Mesendoderm (in vitro differentiated cells): ENCODE measurements around the gene SMIM29.
"Not testable (repeated sequence)": the region's sequence is repeated elsewhere in the genome, so short reads cannot be mapped to it uniquely, and the experiment has no call there.

Experiments used
- DNase-seq: peaks from one replicate; pipeline ENCODE4 v3.0.0; 2013
- H2AK5ac ChIP-seq: 2 replicates; pipeline ENCODE4 v1.6.1; 2013; ENCODE audit warnings: low read length, inconsistent platforms
- H2BK120ac ChIP-seq: 2 replicates; pipeline ENCODE4 v1.6.1; 2013; ENCODE audit warnings: low read depth, mild to moderate bottlenecking, low read length, moderate library complexity, mixed read lengths
- H2BK15ac ChIP-seq: replicated peaks from 2 replicates; pipeline ENCODE4 v1.6.1; 2013; ENCODE audit warnings: low read depth, mild to moderate bottlenecking, moderate library complexity
- H2BK5ac ChIP-seq: 2 replicates; pipeline ENCODE4 v1.6.1; 2013; ENCODE audit warnings: low read length, inconsistent platforms
- H3K18ac ChIP-seq: 2 replicates; pipeline ENCODE4 v1.6.1; 2013; ENCODE audit warnings: mild to moderate bottlenecking, low read length, mixed read lengths
- H3K23ac ChIP-seq: one replicate; pipeline ENCODE4 v1.6.1; 2013; ENCODE audit warnings: low read length
- H3K27ac ChIP-seq: 2 replicates; pipeline ENCODE4 v1.5.1; 2013; ENCODE audit warnings: low read depth, mild to moderate bottlenecking, inconsistent platforms, low read length, moderate library complexity
- H3K27me3 ChIP-seq: 2 replicates; pipeline ENCODE4 v1.6.1; 2013; ENCODE audit warnings: low read length, control low read depth, mild to moderate bottlenecking, inconsistent platforms; ENCODE audit not compliant: insufficient read depth, poor library complexity
- H3K36me3 ChIP-seq: 2 replicates; pipeline ENCODE4 v1.6.1; 2013; ENCODE audit warnings: low read length, inconsistent platforms; ENCODE audit not compliant: control insufficient read depth, insufficient read depth
- H3K4ac ChIP-seq: one replicate; pipeline ENCODE4 v1.6.1; 2013; ENCODE audit warnings: low read depth, mild to moderate bottlenecking, low read length, moderate library complexity
- H3K4me1 ChIP-seq: 2 replicates; pipeline ENCODE4 v1.6.1; 2013; ENCODE audit warnings: low read depth, low read length, inconsistent platforms; ENCODE audit not compliant: control insufficient read depth
- H3K4me2 ChIP-seq: 2 replicates; pipeline ENCODE4 v1.6.1; 2013; ENCODE audit warnings: low read length
- H3K4me3 ChIP-seq: 2 replicates; pipeline ENCODE4 v1.5.1; 2013; ENCODE audit warnings: mild to moderate bottlenecking, low read length
- H3K56ac ChIP-seq: one replicate; pipeline ENCODE4 v1.6.1; 2013; ENCODE audit warnings: low read length
- H3K79me1 ChIP-seq: 2 replicates; pipeline ENCODE4 v1.6.1; 2013; ENCODE audit warnings: low read length, inconsistent platforms
- H3K79me2 ChIP-seq: 2 replicates; pipeline ENCODE4 v1.6.1; 2013; ENCODE audit warnings: mild to moderate bottlenecking, low read length; ENCODE audit not compliant: control insufficient read depth, insufficient read depth
- H3K9ac ChIP-seq: 2 replicates; pipeline ENCODE4 v1.6.1; 2013; ENCODE audit warnings: low read length, inconsistent platforms
- H4K5ac ChIP-seq: one replicate; pipeline ENCODE4 v1.6.1; 2013; ENCODE audit warnings: low read length
- H4K8ac ChIP-seq: one replicate; pipeline ENCODE4 v1.6.1; 2013; ENCODE audit warnings: low read depth, mild to moderate bottlenecking, control low read depth, low read length, moderate library complexity
- WGBS: extraction: QIAGEN DNeasy Blood & Tissue Kit; methylation state at CpG from one replicate; pipeline ENCODE4 v1.1.7; 2013; ENCODE audit warnings: low lambda C conversion rate, missing lambda C conversion rate; ENCODE audit not compliant: insufficient coverage; ENCODE audit errors: extremely low coverage; 5-methylcytosine and 5-hydroxymethylcytosine counted together

SMIM29 gene

DNA sequence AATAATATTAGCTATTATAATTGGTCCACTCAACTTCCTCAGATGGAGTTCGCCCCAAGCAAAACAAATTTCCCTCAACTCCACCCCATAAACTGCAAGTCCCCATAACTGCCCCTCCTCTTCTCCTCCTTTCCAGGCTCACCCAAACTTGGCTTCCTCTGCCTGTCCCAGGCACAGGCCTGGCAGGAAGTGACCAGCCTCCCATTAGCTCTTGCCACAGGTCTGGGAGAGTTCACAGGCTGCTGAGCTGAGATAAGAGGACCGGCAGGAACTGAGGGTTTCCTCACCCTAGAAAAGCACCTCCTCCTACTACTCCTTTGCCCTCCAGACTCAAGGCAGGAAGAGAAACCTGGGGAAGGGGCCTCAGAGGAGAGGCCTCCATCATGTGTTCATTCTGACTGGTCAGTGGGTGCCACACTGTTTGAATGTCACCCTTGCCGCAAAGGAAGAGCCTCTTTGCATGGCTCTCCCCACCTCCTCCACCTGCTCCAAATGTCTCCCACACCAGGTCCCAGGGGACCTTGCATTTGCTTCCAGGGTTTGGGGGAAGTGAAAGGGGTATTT, 24.5 kb upstream of the SMIM29 start:
- Histone ChIP-seq H3K56ac (no peak overlapping the region), H3K27me3 (no peaks in the 10 kb centered on the region), H3K4ac (no peak overlapping the region), H3K4me3 (no peak overlapping the region), H2AK5ac (no peak overlapping the region), H4K5ac (no peak overlapping the region), H3K79me1 (no peaks in the 10 kb centered on the region), H3K18ac (no peak overlapping the region), H3K9ac (no peak overlapping the region), H3K4me1 (no peaks in the 10 kb centered on the region), H2BK15ac (no peak overlapping the region), H2BK120ac (no peak overlapping the region), H3K79me2 (no peaks in the 10 kb centered on the region), H3K27ac (no peak overlapping the region), H2BK5ac (no peak overlapping the region), H4K8ac (no peak overlapping the region), H3K4me2 (no peak overlapping the region), H3K23ac (no peak overlapping the region), H3K36me3 (no peaks in the 10 kb centered on the region)
- DNase-seq, result peak; percentile 72
- no CpG with 5 or more reads among the region's 3 CpGs for WGBS

DNA sequence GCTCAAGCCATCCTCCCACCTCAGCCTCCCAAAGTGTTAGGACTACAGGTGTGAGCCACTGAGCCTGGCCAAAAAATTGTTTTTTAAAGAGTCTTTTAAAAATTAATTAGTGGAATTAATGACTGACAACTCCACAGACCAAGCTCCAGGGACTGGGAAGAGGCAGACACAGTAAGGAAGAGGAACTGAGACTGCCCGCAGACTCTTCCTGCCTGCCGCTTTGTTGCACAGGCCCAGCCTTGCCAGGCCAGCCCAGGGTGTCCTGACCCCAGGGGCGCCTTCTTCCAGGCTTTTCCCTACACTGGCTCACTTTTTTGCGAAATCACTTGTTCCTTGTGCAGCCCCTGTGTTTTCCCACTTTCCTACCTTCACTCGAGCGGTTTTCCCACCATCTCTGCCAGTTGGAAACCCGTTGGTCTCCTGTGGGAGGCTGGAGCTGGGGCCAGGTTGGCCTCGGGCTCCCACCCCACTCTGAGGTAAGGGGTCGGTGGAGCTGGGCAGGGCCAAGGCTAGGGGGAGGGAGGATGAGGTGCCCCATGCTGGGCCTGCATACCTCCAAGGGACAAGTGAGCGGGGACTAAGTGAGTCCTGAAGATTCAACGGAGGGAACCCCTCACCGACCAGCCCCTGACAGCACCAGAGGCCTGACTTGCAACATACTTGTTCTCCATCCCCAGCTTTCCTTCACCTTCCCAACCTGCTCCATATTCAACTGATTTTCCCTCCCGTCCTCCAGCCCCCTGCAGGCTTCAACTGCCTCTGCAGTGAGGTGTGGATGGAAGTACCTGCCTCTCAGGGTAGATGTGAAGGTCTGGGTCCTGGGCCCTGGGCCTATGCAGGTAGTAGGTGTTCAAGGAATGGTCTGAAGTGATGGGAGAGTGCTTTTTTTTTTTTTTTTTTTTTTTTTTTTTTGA, 23.5 kb upstream of the SMIM29 start:
- H3K4me2 ChIP-seq, result no peak overlapping the region
- H2BK120ac ChIP-seq, result no peak overlapping the region
- no CpG with 5 or more reads among the region's 13 CpGs for WGBS
- no peaks in the 10 kb centered on the region for H3K27me3 ChIP-seq
- no peaks in the 10 kb centered on the region for H3K79me2 ChIP-seq
- no peaks in the 10 kb centered on the region for H3K79me1 ChIP-seq
- H4K8ac ChIP-seq, result no peak overlapping the region
- no peak overlapping the region for H4K5ac ChIP-seq
- no peak overlapping the region for H3K9ac ChIP-seq
- no peak overlapping the region for H3K4me3 ChIP-seq
- no peak overlapping the region for H2BK15ac ChIP-seq
- no peak overlapping the region for H3K18ac ChIP-seq
- H3K27ac ChIP-seq, result no peak overlapping the region
- H2BK5ac ChIP-seq, result no peak overlapping the region
- no peak overlapping the region for H2AK5ac ChIP-seq
- no peaks in the 10 kb centered on the region for H3K4me1 ChIP-seq
- DNase-seq, result peak; percentile 65
- H3K56ac ChIP-seq, result no peak overlapping the region
- H3K36me3 ChIP-seq, result no peaks in the 10 kb centered on the region
- no peak overlapping the region for H3K4ac ChIP-seq
- no peak overlapping the region for H3K23ac ChIP-seq

- H2BK120ac ChIP-seq, H3K9ac ChIP-seq, H3K79me2 ChIP-seq, H2BK15ac ChIP-seq, H2AK5ac ChIP-seq, H3K4me2 ChIP-seq, H3K4me1 ChIP-seq, H4K5ac ChIP-seq, H2BK5ac ChIP-seq, H3K23ac ChIP-seq, H3K4me3 ChIP-seq, H3K36me3 ChIP-seq, H3K27me3 ChIP-seq, H3K18ac ChIP-seq, H3K4ac ChIP-seq, H3K56ac ChIP-seq, H3K27ac ChIP-seq, DNase-seq, H4K8ac ChIP-seq, H3K79me1 ChIP-seq: not testable (repeated sequence)
- WGBS, result no CpG with 5 or more reads among the region's 17 CpGs
Measured at GRCh38 chr6:34269658-34270341, 21.0 kb upstream of the SMIM29 start.

GRCh38 chr6:34269132-34269531, 20.3 kb upstream of the SMIM29 start:
- H4K8ac ChIP-seq, H3K23ac ChIP-seq, H2BK5ac ChIP-seq, H3K79me2 ChIP-seq, H3K79me1 ChIP-seq, H3K27ac ChIP-seq, H3K9ac ChIP-seq, H3K4me2 ChIP-seq, H3K4me3 ChIP-seq, H2BK15ac ChIP-seq, DNase-seq, H3K18ac ChIP-seq, H2BK120ac ChIP-seq, H4K5ac ChIP-seq, H3K56ac ChIP-seq, H3K4me1 ChIP-seq, H3K27me3 ChIP-seq, H2AK5ac ChIP-seq, H3K36me3 ChIP-seq, H3K4ac ChIP-seq: not testable (repeated sequence)
- no CpG with 5 or more reads among the region's 25 CpGs for WGBS

DNA sequence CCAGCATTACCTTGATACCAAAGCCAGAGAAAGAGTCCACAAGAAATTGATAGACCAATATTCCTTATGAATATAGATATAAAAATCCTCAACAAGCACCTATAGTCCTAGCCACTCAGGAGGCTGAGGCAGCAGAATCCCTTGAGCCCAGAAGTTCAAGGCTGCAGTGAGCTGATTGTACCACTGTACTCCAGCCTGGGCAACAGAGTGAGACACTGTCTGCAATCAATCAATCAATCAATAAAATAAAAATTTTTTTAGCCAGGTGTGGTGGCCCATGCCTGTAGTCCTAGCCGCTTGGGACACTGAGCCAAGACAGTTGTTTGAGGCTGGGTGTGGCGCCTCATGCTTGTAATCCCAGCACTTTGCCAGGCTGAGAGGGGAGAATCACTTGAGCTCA, 18.9 kb upstream of the SMIM29 start:
- no peaks in the 10 kb centered on the region for H3K79me1 ChIP-seq
- no peak overlapping the region for H3K27ac ChIP-seq
- no peak overlapping the region for H4K8ac ChIP-seq
- no peak for DNase-seq
- no CpG with 5 or more reads among the region's 2 CpGs for WGBS
- H4K5ac ChIP-seq, result no peak overlapping the region
- H2BK120ac ChIP-seq, result no peak overlapping the region
- no peak overlapping the region for H3K18ac ChIP-seq
- no peak overlapping the region for H2BK5ac ChIP-seq
- no peaks in the 10 kb centered on the region for H3K36me3 ChIP-seq
- no peaks in the 10 kb centered on the region for H3K27me3 ChIP-seq
- no peaks in the 10 kb centered on the region for H3K79me2 ChIP-seq
- no peaks in the 10 kb centered on the region for H3K4me1 ChIP-seq
- H3K4me3 ChIP-seq, result no peak overlapping the region
- H3K56ac ChIP-seq, result no peak overlapping the region
- H3K23ac ChIP-seq, result no peak overlapping the region
- H3K4me2 ChIP-seq, result no peak overlapping the region
- no peak overlapping the region for H3K4ac ChIP-seq
- no peak overlapping the region for H2AK5ac ChIP-seq
- no peak overlapping the region for H3K9ac ChIP-seq
- no peak overlapping the region for H2BK15ac ChIP-seq
